SW480 (cell line): Measurements from ENCODE around the gene KRTAP6-2.

Experiments
- DNase-seq: peaks from one replicate; pipeline ENCODE4 v3.0.0-alpha.2; 2016; ENCODE audit warnings: low spot score

The KRTAP6-2 gene, protein sequence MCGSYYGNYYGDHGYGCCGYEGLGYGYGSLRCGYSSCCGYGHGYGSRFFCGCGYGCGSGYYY

DNA sequence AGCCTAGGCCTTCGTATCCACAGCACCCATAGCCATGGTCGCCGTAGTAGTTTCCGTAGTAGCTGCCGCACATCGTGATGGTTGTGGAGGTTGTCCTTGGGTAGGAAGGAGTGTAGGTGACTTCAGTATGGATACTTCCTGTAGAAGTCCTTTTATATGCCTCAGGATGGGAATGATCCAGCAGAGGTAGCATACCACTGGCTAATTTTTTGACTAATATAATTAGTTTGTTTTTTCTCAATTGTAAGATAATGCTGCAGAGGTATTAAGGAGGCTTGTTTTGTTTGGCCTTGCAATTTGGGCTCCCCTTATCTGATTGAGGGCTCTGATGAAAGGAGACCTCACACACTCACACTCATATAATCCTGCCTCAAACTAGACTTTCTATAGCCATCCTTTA, at the start of gene KRTAP6-2:
KRTAP6-2 (minus strand) TSS at position 101 of the 400 bp plus-strand sequence; CDS start at position 73, 28 bp downstream.
- DNase-seq: no peak

DNA sequence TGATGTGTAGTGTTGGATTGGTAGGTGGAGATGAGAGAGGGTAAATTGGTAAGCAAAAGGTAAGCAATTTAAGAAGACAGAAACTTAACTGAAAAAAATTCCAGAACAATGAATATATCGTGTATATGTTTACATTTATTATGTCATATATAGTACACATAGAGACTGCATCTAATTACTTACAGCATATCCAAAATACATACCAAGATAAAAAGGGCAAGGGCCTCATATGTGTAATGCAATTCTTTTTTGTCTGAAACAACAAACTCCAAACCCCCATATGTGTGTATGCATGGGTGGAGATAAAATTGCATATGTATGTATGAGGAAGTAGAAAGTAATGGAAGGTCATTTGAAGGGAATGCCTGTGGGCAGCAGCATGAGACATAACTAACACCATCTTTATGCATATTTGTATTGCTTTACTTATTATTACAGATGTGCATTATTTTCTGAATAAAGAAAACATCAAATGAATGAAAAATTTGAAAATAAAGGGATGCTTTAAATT, 48.3 kb upstream of the KRTAP6-2 start:
- no peak for DNase-seq

DNA sequence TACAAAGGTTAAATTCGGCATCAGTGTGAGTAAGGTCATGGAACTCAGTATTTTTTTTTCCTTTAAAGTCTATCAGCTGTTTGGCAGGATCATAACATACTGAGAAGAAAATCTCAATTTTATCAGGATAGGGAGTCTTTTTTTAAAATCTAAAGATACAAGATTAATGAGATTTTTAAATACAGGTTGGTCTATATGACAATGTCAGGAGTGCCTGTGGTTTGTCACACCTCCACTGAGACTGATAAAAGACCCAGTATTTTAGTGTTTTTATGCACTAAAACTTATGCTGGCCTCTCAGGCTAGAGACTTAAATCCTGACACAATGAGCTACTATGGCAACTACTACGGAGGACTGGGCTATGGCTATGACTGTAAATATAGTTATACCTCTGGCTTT, 43.9 kb upstream of the KRTAP6-2 start, which contains the start of gene KRTAP20-3:
KRTAP20-3 (plus strand) TSS at position 301 of the 400 bp plus-strand sequence.
- no peak for DNase-seq

DNA sequence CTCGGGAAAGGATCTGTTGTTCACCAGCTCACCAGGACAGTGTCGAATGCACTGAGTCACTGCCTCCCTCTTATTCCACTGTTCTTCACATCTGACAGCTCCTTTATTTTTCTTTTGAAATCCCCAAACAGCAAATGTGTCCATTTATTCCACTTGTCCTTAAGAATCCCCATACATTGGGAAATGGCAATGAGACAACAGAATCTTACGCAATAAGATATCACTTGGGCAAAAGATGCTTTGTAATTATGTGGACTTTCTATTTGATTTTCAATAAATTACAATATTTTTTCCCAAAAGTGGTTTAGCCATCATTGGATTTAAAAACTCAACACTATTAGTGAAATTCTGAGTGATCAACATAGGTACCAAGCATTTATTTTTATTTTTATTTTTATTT, 40.0 kb upstream of the KRTAP6-2 start:
- DNase-seq: no peak

DNA sequence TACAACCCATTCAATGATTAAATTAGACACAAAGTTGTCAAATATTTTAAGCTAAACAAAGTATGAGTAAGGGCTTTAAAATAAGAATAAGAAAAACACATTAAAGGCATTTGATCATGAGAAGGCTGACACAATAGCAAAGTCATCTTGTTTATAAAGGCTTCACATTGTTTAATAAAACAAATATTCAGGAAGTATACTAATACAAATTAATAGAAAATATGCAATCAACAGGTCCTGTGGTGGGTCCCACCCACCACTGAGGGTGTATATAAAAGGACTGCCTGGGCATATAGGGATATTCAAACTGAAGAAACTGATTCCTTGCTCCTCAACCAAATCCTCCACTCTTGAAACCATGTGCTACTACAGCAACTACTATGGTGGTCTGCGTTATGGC, 36.2 kb upstream of the KRTAP6-2 start, which contains the start of gene KRTAP20-2:
KRTAP20-2 (plus strand) TSS at position 301 of the 400 bp plus-strand sequence; CDS start at position 359, 58 bp downstream.
- no peak for DNase-seq

DNA sequence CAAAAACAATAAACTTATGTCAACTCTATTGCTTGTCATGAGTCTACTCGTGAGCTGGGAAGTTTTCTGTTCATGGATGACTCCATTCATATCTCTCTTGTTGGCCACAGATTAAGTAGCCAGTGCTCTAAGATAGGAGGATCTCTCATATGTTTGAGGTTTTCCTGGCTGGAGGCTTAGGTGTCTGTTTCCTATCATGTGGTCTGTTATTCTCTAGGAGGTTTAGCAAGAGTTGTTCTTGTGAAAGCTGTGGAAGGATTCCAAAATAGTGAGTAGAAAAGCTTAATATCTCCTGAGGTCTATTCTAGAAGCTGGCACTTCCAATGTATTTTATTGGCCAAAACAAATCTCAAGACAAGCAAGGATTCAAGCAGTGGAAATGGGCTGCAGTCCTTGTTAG, 30.5 kb upstream of the KRTAP6-2 start:
- no peak for DNase-seq

DNA sequence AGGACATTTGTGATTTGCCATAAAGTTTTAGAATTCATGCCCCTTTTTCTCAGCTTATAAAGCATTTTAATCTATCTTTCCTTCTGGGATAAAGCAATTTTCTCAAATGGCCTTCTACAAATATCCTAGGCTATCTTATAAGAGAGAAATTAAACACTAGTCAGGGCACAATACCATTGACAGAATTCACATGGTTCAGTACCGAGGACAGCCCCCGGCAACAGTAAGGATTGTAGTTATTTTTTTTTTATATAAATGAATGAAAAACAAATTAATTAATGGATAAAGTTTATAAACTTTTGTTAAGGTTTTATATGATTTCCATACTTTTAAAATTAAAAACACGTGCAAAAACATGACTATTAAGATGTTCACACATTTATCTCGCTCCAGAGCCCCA, 29.4 kb upstream of the KRTAP6-2 start:
- DNase-seq: no peak

DNA sequence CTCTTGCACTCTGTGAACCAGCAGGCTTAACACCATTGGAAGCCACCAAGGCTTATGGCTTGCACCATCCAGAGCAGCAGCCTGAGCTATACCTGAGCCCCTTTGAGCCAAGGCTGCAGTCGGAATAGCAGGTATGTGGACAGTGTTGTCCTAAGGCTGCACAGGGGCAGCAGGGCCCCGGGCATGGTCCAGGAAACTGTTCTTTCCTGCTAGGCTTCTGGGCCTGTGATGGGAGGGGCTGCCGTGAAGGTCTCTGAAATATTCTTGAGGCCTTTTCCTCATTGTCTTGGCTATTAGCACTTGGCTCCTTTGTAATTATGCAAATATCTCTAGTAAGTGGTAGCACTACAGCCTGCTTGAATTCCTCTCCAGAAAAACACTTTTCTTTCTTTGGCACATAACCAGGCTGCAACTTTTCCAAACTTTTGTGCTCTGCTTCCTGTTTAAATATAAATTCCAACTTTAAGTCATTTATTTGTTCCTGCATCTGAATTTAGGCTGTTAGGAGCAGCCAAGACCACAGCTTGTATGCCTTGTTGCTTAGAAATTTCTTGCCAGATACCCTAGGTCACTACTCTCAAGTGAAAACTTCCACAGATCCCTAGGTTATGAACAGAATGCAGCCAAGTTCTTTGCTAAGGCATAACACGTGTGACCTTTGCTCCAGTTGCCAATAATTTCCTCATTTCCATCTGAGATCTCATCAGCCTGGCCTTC, 26.9 kb upstream of the KRTAP6-2 start:
- DNase-seq: no peak

DNA sequence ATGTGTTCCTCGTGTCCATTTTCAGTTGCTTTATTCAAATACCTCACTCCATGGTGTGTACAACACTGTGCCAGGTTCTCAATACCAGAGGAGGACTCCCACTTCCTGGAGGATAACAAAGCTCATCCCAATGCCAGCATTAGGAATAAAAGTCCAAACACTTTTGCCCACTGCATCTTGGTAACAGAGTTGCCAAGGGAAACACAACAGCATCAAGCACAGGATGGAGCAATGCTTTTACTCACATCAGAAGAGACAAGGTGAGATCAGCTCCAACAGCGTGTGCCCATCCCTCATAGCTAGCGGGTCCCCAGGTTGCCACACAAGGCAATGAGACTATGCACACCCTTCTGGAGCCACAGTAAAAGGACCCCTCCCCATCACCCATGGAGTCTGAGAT, 24.7 kb upstream of the KRTAP6-2 start:
- DNase-seq: no peak

DNA sequence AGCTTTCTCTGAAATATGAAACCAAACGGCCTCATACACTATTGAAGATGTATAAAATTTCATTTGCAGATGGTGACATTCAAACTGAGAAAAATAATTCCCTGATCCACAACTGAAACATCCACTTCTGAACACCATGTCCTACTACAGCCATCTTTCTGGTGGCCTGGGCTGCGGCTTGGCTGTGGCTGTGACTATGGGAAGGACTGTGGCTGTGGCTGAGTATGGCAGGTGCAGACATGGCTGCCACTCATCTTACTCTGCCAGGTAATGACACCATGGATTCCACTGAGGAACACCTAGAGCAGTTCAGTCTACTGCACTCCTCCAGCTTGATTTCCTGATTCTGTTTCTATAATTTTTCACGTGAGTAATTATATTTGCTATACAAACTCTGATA, 21.8 kb upstream of the KRTAP6-2 start, which contains the start of gene KRTAP20-4:
KRTAP20-4 (plus strand) TSS at position 106 of the 400 bp plus-strand sequence.
- no peak for DNase-seq

DNA sequence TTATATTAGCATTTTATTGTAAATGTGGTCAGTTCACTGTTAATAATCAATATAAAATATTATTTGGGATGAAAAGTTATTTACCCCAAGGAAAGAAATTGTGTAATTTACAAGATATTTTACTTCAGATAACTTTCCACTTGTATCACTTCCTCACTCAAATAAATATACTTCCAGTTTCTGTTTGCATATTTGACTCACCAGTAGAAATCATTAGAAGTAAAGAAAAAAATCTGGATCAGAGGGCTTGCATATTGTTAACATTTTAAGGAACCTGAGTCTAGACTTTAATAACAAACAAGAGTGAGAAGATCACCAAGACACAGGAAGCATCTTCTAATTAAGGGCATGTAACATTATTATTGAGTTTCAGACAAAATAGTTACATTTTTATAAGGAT, 21.4 kb upstream of the KRTAP6-2 start:
- no peak for DNase-seq

DNA sequence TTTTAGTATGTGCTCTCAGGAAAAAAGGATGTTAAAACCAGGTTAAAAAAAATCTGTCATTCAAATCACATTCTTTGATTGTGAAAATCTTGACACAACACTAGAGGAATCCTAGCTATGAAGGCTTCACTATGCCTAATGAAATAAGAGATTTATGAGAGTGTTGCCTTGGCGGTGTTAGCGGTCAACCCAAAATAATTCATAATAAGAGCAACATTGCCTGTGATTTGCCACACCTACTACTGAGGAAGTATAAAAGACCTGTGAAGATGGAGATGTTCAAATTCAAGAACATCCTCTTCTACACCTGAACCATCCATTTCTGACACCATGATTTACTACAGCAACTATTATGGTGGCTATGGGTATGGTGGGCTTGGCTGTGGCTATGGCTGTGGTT, 17.4 kb upstream of the KRTAP6-2 start, which contains the start of gene KRTAP20-1:
KRTAP20-1 (plus strand) TSS at position 301 of the 400 bp plus-strand sequence; CDS start at position 331, 30 bp downstream.
- no peak for DNase-seq

DNA sequence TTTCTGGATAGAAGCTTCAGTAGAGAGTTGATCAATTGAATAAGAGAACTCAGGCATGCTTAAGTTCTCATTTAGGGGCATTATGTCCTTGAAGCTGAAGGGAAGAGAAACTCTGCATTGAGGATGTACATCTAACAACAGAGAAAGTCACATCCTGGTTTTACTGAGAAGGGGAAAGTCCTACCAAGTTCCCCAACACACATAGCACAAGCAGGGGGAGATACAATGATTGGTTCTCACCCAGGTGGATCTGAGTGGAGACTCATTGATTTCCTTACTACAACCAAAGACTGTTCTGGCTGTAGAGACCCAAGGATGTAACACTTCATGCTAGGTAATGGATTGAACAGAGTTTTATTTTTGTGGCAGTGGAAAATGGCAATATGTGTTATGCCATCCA, 16.5 kb upstream of the KRTAP6-2 start:
- no peak for DNase-seq

DNA sequence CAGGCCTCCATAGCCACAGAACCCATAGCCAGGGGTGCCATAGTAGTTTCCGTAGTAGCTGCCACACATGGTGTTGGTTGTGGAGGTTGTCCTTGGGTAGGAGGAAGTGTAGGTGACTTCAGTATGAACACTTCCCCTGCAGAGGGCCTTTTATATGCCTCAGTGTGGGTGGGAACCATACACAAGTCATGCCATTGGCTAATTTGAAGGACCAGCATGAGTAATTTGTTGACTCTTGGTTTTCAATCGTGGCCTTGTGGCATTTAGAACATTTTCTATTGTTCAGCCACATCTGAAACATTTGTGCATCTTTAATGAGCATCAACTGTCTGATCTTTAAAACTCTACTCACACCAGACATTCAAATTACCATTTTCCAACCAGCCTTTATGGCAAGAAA, 15.1 kb upstream of the KRTAP6-2 start, which contains the start of gene KRTAP6-1:
KRTAP6-1 (minus strand) TSS at position 95 of the 400 bp plus-strand sequence; CDS start at position 69, 26 bp downstream.
- DNase-seq: peak; percentile 52

DNA sequence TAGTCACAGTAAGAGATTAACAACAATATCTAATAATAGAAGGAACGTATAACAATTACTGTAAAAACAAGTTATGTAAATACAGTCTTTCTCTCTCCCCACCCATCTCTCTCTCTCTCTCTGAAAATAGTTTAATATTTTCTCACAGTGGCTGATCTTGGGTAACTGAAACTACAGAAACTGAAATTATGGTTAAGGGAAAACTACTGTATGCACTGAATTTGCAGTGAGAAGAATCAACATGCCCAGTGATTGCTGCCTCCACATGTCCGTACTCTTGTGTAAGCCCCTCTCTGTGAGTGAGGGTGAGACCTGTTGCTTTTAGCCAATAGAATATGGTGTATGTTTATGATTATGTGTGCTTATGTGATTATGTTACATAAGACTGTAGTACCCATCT, 13.4 kb upstream of the KRTAP6-2 start:
- no peak for DNase-seq

DNA sequence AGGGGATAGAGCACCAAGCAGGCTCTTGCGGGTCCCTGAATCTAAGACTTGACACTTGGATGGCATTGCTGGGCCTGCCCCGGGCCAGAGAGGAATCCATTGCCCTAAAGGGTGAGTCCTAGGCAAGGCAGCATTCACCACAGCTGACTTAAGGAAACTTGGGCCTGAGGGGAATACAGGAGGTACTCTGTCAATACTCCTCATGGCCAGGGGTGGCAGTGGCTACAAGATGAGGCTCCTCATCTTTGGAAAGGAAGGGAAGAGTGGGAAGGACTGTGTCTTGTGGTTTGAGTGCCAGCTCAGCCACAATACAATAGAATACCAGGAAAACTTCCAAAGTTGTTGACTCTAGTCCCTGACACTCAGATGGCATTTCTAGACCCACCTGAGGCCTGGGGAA, 7.3 kb upstream of the KRTAP6-2 start:
- no peak for DNase-seq

DNA sequence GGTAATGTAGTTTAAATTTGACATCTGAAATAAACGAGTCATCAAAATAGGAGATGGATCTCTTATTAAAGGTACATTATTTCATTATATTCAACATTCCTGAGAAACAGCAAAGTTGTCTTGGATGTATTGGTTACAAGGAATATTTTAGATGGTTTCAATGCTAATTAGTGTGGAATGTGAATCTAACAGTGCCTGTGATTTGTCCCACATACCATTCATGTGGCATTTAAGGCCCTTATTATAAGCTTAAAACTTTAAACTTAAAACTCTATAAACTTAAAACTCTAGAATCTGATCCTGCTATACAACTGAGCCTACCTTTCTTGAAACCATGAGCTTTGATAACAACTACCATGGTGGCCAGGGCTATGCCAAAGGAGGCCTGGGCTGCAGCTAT, 2.1 kb upstream of the KRTAP6-2 start, which contains the start of gene KRTAP22-1:
KRTAP22-1 (plus strand) TSS at position 301 of the 400 bp plus-strand sequence.
- no peak for DNase-seq

DNA sequence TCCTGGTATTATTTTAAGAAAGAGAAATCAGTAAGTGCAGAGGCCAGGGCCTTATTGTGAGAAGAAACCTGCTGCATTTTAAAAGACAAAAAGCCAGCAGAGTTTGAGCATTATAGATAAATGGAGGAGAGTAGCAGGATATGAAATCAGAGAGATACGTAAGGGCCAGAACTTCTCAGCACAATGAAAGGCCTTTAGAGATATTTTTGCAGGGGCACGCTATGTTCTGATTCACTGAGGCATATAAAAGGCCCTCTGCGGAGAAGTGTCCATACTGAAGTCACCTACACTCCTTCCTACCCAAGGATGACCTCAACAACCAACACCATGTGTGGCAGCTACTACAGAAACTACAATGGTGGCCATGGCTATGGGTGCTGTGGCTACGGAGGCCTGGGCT, 6.6 kb downstream of the KRTAP6-2 start, which contains the start of gene KRTAP6-3:
KRTAP6-3 (plus strand) TSS at position 301 of the 400 bp plus-strand sequence; CDS start at position 307, 6 bp downstream.
- DNase-seq: no peak

DNA sequence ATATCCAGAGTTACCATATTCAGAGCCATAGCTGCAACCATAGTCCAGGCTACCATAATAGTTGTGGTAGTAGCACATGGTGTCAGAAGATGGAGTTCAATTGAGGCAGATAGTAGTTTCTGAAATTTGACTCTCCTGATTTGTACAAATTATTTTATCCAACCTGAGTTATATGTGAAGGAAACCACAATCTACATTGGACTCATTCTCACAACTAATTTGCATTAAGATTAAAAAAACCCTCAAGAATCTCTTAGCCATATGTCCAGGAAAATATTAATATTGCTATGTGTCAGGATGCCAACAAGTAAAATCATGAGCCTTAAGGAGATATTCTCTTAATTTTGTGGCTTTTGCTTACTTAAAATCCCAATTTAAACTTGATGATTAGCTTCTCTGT, 8.4 kb downstream of the KRTAP6-2 start, which contains the start of gene KRTAP22-2:
KRTAP22-2 (minus strand) TSS at position 101 of the 400 bp plus-strand sequence.
- no peak for DNase-seq

DNA sequence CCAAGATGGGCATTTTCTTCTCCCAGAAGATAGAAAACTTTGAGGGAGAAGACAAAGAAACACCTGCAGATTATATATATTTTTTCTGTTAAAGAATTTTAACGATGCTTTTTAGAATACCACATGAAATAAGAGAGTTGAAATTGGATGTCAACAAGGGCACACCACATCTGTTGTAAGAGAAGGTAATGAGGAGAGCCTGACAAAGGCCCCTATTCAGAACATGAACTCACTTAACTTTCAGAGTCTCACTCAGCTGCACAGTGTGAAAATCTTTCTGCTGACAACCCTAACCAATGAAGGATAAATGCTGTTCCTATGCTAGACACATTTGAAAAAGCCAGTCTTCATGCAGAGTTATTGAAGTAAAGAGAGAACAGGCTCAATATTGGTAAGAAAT, 15.8 kb downstream of the KRTAP6-2 start:
- DNase-seq: peak; percentile 79

DNA sequence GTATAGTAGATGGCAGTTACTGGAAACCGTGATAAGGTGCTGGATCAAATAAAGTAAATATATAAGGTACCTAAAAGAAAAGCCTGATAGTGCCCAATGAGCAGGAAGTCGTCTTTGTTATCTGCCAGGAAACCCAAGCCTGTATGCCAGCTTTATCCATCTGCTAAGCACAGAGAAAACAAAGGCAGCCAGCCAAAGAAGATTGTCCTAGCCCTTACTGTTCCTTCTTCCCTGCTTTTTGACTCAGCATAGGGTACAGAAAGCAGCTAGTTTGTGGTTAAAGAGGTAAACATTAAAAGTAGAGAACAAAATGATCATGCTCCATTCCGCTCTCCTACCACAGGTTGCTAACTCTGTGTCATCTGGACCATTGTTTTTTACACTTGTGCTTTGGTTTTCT, 18.6 kb downstream of the KRTAP6-2 start:
- DNase-seq: no peak

DNA sequence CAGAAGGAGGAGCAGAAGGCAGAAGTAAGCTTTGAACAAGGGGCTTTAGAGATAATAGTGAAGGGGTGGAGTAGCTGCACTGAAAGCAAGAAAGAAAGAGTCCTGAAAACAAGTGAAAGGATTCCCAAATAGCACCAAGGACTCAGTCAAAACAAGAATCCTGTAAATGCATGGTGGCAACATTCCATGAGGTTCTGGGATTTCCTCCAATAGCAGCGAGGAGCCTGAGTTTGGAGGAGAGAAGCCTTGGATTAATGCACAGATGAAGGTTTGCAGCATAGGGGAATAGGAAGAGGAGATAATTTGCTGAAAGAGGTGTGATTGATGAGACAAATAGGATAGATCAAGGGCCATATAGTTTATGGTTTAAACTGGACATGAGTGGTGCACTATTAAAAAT, 19.4 kb downstream of the KRTAP6-2 start:
- DNase-seq: no peak

DNA sequence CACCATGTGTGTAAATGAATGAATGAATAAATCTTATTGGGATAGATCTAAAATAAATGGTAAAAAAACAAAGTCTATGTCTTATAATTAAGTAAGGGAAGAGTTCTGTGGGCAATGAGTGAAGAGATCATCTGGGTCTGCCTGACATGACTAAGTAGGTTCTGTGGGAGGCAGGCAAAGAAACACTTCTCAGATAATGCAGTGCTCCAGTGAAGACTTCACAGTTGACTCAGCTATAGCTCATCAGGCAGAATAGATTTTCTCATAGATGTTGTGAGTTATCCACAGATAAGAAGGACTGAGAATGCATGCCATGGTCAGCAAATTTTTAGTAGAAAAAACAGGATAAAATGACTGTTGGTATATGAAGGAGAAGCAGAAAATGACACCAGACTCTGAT, 20.9 kb downstream of the KRTAP6-2 start:
- no peak for DNase-seq
